H1 (cell line): ENCODE data around the gene OR2AE1. TPM values are rescaled to one million over a fixed set of nuclear protein-coding genes. Genes with fewer than 3 reads are reported as not detected.

ENCODE experiments used
- CTCF ChIA-PET: fragments of 300-600 bp; sonication (Branson Sonifier 250); formaldehyde crosslinking; loops from one replicate; lab custom pipeline; 2021; ENCODE audit not compliant: partially characterized antibody; lab: Charles Lee
- POLR2A ChIA-PET: fragments of 300-600 bp; sonication (Branson Sonifier 250); formaldehyde crosslinking; loops from one replicate; lab custom pipeline; 2021; ENCODE audit warnings: inconsistent platforms; ENCODE audit not compliant: partially characterized antibody; lab: Charles Lee
- DNase-seq, 2 experiments: peaks; one replicate each; pipeline versions ENCODE4 v3.0.0 to v3.0.0-alpha.2; 2010 to 2022; ENCODE audit warnings: low spot score in 2 of 2, low read depth in 1 of 2, mixed read lengths in 1 of 2
- FAIRE-seq: peaks from 2 replicates; lab custom pipeline; 2011; peaks lifted over from hg19 to GRCh38; lab: Jason Lieb, UNC
- H2AFZ ChIP-seq: 2 replicates; pipeline ENCODE4 v1.8.1; 2012; ENCODE audit warnings: low read length, inconsistent platforms
- H2AK5ac ChIP-seq: 2 replicates; pipeline ENCODE4 v1.6.1; 2013; ENCODE audit warnings: low read depth, low read length
- H2BK120ac ChIP-seq: replicated peaks from 2 replicates; pipeline ENCODE3; 2013; ENCODE audit warnings: low read depth, low read length, inconsistent platforms
- H2BK12ac ChIP-seq: 2 replicates; pipeline ENCODE4 v1.6.1; 2013; ENCODE audit warnings: low read depth, low read length
- H2BK15ac ChIP-seq: 2 replicates; pipeline ENCODE4 v1.6.1; 2013; ENCODE audit warnings: low read length
- H2BK20ac ChIP-seq: 2 replicates; pipeline ENCODE4 v1.6.1; 2013; ENCODE audit warnings: low read length
- H2BK5ac ChIP-seq: 2 replicates; pipeline ENCODE4 v1.6.1; 2013; ENCODE audit warnings: low read depth, low read length
- H3K14ac ChIP-seq: 2 replicates; pipeline ENCODE4 v1.6.1; 2013; ENCODE audit warnings: inconsistent platforms; ENCODE audit not compliant: insufficient read length
- H3K18ac ChIP-seq: 2 replicates; pipeline ENCODE4 v1.6.1; 2013; ENCODE audit warnings: low read length; ENCODE audit errors: extremely low read depth
- H3K23ac ChIP-seq: 2 replicates; pipeline ENCODE4 v1.6.1; 2013; ENCODE audit warnings: inconsistent platforms; ENCODE audit not compliant: insufficient read length
- H3K23me2 ChIP-seq: 2 replicates; pipeline ENCODE4 v1.6.1; 2013; ENCODE audit warnings: low read depth, low read length
- H3K27ac ChIP-seq: 2 replicates; pipeline ENCODE4 v1.6.1; 2011; ENCODE audit warnings: low read depth, low read length, inconsistent platforms
- H3K27me3 ChIP-seq, 4 experiments: replicated peaks in 1 of 4; 1 replicate in 1 of 4; 2 replicates in 3 of 4; pipeline versions ENCODE4 v1.6.1 to v1.8.1; 2011 to 2013; ENCODE audit warnings: low read length in 3 of 4, mild to moderate bottlenecking in 3 of 4, inconsistent platforms in 2 of 4, mixed read lengths in 2 of 4, moderate library complexity in 1 of 4; ENCODE audit not compliant: control insufficient read depth in 3 of 4, insufficient read depth in 3 of 4; ENCODE audit errors: extremely low read depth in 1 of 4
- H3K36me3 ChIP-seq, 4 experiments: 2 replicates each; pipeline versions ENCODE4 v1.6.1 to v1.8.1; 2011 to 2013; ENCODE audit warnings: mild to moderate bottlenecking in 4 of 4, low read length in 3 of 4, moderate library complexity in 2 of 4, control low read depth in 1 of 4, inconsistent platforms in 1 of 4; ENCODE audit not compliant: insufficient read depth in 4 of 4, control insufficient read depth in 2 of 4
- H3K4ac ChIP-seq: replicated peaks from 2 replicates; pipeline ENCODE3; 2013; ENCODE audit warnings: low read length, low read depth, mixed read lengths, inconsistent platforms; ENCODE audit not compliant: insufficient read length
- H3K4me1 ChIP-seq, 4 experiments: replicated peaks in 1 of 4; 1 replicate in 1 of 4; 2 replicates in 3 of 4; pipeline versions ENCODE4 v1.6.1 to v1.8.1; 2011 to 2013; ENCODE audit warnings: low read length in 3 of 4, inconsistent platforms in 2 of 4, mixed read lengths in 1 of 4; ENCODE audit not compliant: insufficient read depth in 4 of 4, control insufficient read depth in 3 of 4
- H3K4me2 ChIP-seq, 2 experiments: 2 replicates each; pipeline versions ENCODE4 v1.6.1 to v1.8.1; 2011 to 2013; ENCODE audit warnings: low read depth in 2 of 2, low read length in 2 of 2, control low read depth in 1 of 2, inconsistent platforms in 1 of 2, mild to moderate bottlenecking in 1 of 2; ENCODE audit not compliant: insufficient read depth in 1 of 2
- H3K4me3 ChIP-seq, 4 experiments: fragments of 200-600, 300-600 bp in 1 of 4; sonication (generic), shearing (Covaris generic), sonication (Bioruptor Twin) in 1 of 4; 2 replicates each; pipeline versions ENCODE4 v1.5.1 to v1.8.1; 2011 to 2016; ENCODE audit warnings: low read length in 4 of 4, low read depth in 3 of 4, control low read depth in 2 of 4, inconsistent platforms in 2 of 4, mild to moderate bottlenecking in 2 of 4, mixed read lengths in 1 of 4, moderate library complexity in 1 of 4; ENCODE audit not compliant: insufficient read depth in 2 of 4; ENCODE audit errors: extremely low read depth in 1 of 4
- H3K56ac ChIP-seq: replicated peaks from 2 replicates; pipeline ENCODE3; 2013; ENCODE audit warnings: low read depth, mild to moderate bottlenecking, mixed read lengths, low read length, inconsistent platforms; ENCODE audit not compliant: insufficient read length
- H3K79me1 ChIP-seq: 2 replicates; pipeline ENCODE4 v1.6.1; 2013; ENCODE audit warnings: low read depth, low read length, control low read depth
- H3K79me2 ChIP-seq, 2 experiments: 2 replicates each; pipeline versions ENCODE4 v1.6.1 to v1.8.1; 2012 to 2013; ENCODE audit warnings: low read length in 2 of 2, mild to moderate bottlenecking in 2 of 2, inconsistent platforms in 1 of 2; ENCODE audit not compliant: insufficient read depth in 2 of 2, control insufficient read depth in 1 of 2
- H3K9ac ChIP-seq, 4 experiments: replicated peaks in 1 of 4; 1 replicate in 1 of 4; 2 replicates in 3 of 4; pipeline versions ENCODE4 v1.6.1 to v1.8.1; 2011 to 2013; ENCODE audit warnings: low read depth in 3 of 4, low read length in 3 of 4, control low read depth in 2 of 4, mild to moderate bottlenecking in 2 of 4, moderate library complexity in 2 of 4, inconsistent platforms in 1 of 4; ENCODE audit errors: extremely low read depth in 1 of 4
- H3K9me3 ChIP-seq, 2 experiments: 2 replicates each; pipeline versions ENCODE4 v1.6.1 to v1.8.1; 2012 to 2013; ENCODE audit warnings: mild to moderate bottlenecking in 2 of 2, moderate library complexity in 2 of 2, control low read depth in 1 of 2, inconsistent platforms in 1 of 2, low read depth in 1 of 2, low read length in 1 of 2, mixed read lengths in 1 of 2; ENCODE audit not compliant: insufficient read depth in 2 of 2
- H4K20me1 ChIP-seq, 2 experiments: replicated peaks in 1 of 2; 2 replicates each; pipeline versions ENCODE3 to v1.8.1; 2011 to 2013; ENCODE audit warnings: inconsistent platforms in 2 of 2, low read length in 2 of 2, mild to moderate bottlenecking in 1 of 2; ENCODE audit not compliant: insufficient read depth in 2 of 2, control insufficient read depth in 1 of 2
- H4K5ac ChIP-seq: 2 replicates; pipeline ENCODE4 v1.6.1; 2013; ENCODE audit warnings: low read length, low read depth, mixed read lengths, inconsistent platforms; ENCODE audit not compliant: insufficient read length
- H4K8ac ChIP-seq: 2 replicates; pipeline ENCODE4 v1.8.0; 2013; ENCODE audit warnings: mild to moderate bottlenecking, moderate library complexity, low read length, inconsistent platforms; ENCODE audit not compliant: insufficient read depth; ENCODE audit errors: extremely low read depth
- H4K91ac ChIP-seq: replicated peaks from 2 replicates; pipeline ENCODE3; 2013; ENCODE audit warnings: low read length, mixed read lengths, inconsistent platforms; ENCODE audit not compliant: insufficient read length
- POLR2A ChIP-seq, 2 experiments: IDR thresholded peaks; 1 replicate in 1 of 2; 2 replicates in 1 of 2; pipeline ENCODE4 v1.6.1; 2011; ENCODE audit warnings: low read depth in 2 of 2, low read length in 2 of 2, mild to moderate bottlenecking in 2 of 2; ENCODE audit errors: control extremely low read depth in 1 of 2
- WGBS, 2 experiments: shearing (Covaris generic) in 1 of 2; methylation state at CpG; one replicate each; pipeline versions ENCODE4 v1.1.6 to v1.1.7; 2013 to 2015; ENCODE audit warnings: low lambda C conversion rate in 2 of 2, mixed read lengths in 2 of 2, inconsistent platforms in 1 of 2, low coverage in 1 of 2, missing lambda C conversion rate in 1 of 2; ENCODE audit not compliant: insufficient replicate concordance in 2 of 2, insufficient coverage in 1 of 2, insufficient read length in 1 of 2; ENCODE audit errors: extremely low coverage in 1 of 2, missing lambda C conversion rate in 1 of 2; 5-methylcytosine and 5-hydroxymethylcytosine counted together
- polyA plus RNA-seq, 7 experiments: library from polyadenylated mRNA; depleted of rRNA in 3 of 7; stranded (reverse) in 5 of 7; unstranded in 2 of 7; fragments of >200 nt in 5 of 7; fragments of 200-250 nt in 2 of 7; gene quantifications; 1 replicate in 5 of 7; 2 replicates in 1 of 7; 4 replicates in 1 of 7; pipeline versions ENCODE4 v1.2.1 to v1.2.3, GENCODE V29; 2011 to 2013; ENCODE audit warnings: missing spikeins in 2 of 7, mixed read lengths in 2 of 7
- total RNA-seq: library from RNA; stranded (reverse); fragmentation: NEBNext Ultra II Directional; extraction: Animal tissue kit (Norgen Biotek cat#: 25700); gene quantifications from 2 replicates; pipeline ENCODE4 v1.2.1, GENCODE V29; 2021

OR2AE1 gene
- total and polyA plus RNA-seq, 2 of the 8 experiments (the other 6 are each of a cell fraction or from before 2014, with no cell fraction given) = not detected

DNA sequence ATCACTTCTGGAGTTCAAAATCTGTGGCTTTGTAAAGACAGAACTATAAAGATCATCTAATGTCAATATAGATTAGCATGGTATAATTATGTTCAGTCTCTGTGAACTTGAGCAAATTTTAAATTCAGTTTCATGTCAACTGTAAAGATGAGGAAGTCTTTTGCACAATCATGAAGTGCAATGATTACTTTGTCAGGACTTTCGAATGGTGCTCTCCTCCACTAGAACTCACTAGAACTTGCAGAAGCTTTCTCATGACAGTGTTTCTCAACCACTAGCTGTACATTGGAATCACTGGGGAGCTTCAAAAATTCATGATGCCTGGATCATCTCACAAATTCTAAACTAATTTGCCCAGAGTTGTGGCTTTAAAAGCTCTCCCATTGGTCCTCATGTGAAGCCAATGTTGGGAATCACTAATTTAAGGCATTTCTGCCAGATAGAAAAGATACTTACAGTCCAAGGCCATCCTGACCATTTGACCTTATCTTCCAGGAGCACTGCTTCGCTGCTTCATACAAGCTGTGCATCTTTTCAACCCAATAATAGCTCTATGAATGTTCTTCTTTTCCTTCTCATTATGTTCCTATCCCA is 12.9 kb downstream of the OR2AE1 start:
- no peak overlapping the region for H3K27ac ChIP-seq
- no peaks in the 10 kb centered on the region; a peak in 1 of 7 replicates for H3K27me3 ChIP-seq
- H2BK15ac ChIP-seq = no peak overlapping the region
- no peaks in the 10 kb centered on the region for H3K36me3 ChIP-seq
- H3K79me2 ChIP-seq = no peaks in the 10 kb centered on the region; a peak in 1 of 4 replicates
- H3K56ac ChIP-seq = no peak overlapping the region
- no peak overlapping the region for H3K23ac ChIP-seq
- no peak overlapping the region for H3K4me3 ChIP-seq
- FAIRE-seq (no peak), DNase-seq (no peak)
- CTCF ChIA-PET = interaction anchor here (0.6 to 1.3 kb wide), 3 partner anchors 232 to 339 kb away, joined by 3 to 4 read pairs (median 3); no protein-coding TSS in a partner anchor
- no peak overlapping the region for H2BK20ac ChIP-seq
- no peak overlapping the region for H2AFZ ChIP-seq
- POLR2A ChIA-PET = no interaction called here
- H3K4ac ChIP-seq = no peak overlapping the region
- peaks cover 9 to 16% of the 10 kb centered on the region in 2 experiments; a peak in 2 of 4 replicates for H3K9me3 ChIP-seq
- H4K20me1 ChIP-seq = no peaks in the 10 kb centered on the region
- no peak overlapping the region for H2AK5ac ChIP-seq
- no peak overlapping the region for H2BK5ac ChIP-seq
- H3K23me2 ChIP-seq = no peaks in the 10 kb centered on the region
- H4K8ac ChIP-seq = no peak overlapping the region
- TF ChIP-seq POLR2A (IDR thresholded peaks at IDR 0.05; ENCODE audit: control extremely low read depth in 1 of 2, low read depth in 2 of 2, low read length in 2 of 2) = no peak
- H3K4me1 ChIP-seq = no peaks in the 10 kb centered on the region
- H2BK120ac ChIP-seq = no peak overlapping the region
- no peaks in the 10 kb centered on the region for H3K79me1 ChIP-seq
- no peak overlapping the region for H3K18ac ChIP-seq
- H2BK12ac ChIP-seq = no peak overlapping the region
- no peak overlapping the region for H3K14ac ChIP-seq
- no peak overlapping the region for H3K9ac ChIP-seq
- H3K4me2 ChIP-seq = no peak overlapping the region
- no peak overlapping the region for H4K91ac ChIP-seq
- no peak overlapping the region for H4K5ac ChIP-seq
- 70% methylated on average over 2 of the region's 2 CpGs; no CpG with 5 or more reads in 1 of the 2 experiments for WGBS, 2 experiments
